Pancreas (tissue), 10 donors: ENCODE results near the gene C10orf105. TPM values are rescaled to one million over a fixed set of nuclear protein-coding genes. Genes with fewer than 3 reads are reported as not detected.

Source experiments
- ATAC-seq, 4 donors: fragments of 200-7000 bp; cut with Tn5 transposase; one replicate each; pipeline versions ENCODE4 v1.8.0 to v1.9.1; 2020; ENCODE audit warnings: mild to moderate bottlenecking in 4 of 4, moderate library complexity in 4 of 4
- DNase-seq, 6 donors: peaks; one replicate each; pipeline ENCODE4 v3.0.0-alpha.2; 2020
- FAIRE-seq: peaks from 2 replicates; lab custom pipeline; 2012; peaks lifted over from hg19 to GRCh38; lab: Jason Lieb, UNC
- H3K27ac ChIP-seq, 4 donors: fragments of 200-600 bp; sonication (generic); 1 replicate in 3 of 4; 2 replicates in 1 of 4; pipeline versions ENCODE4 v1.5.0 to v1.8.0; 2020
- H3K27me3 ChIP-seq, 4 donors: fragments of 200-600 bp; one replicate each; pipeline ENCODE4 v1.8.0; 2021
- H3K36me3 ChIP-seq, 3 donors: fragments of 200-600 bp; sonication (generic) in 1 of 3; one replicate each; pipeline versions ENCODE4 v1.5.0 to v1.8.0; 2020 to 2021
- H3K4me1 ChIP-seq, 3 donors: fragments of 200-600 bp; one replicate each; pipeline ENCODE4 v1.8.0; 2021
- H3K4me3 ChIP-seq, 4 donors: fragments of 200-600 bp; sonication (generic) in 2 of 4; one replicate each; pipeline versions ENCODE4 v1.5.0 to v1.8.0; 2020 to 2021
- H3K9me3 ChIP-seq, 4 donors: fragments of 200-600 bp; one replicate each; pipeline ENCODE4 v1.8.0; 2021
- CTCF ChIP-seq, 4 donors: fragments of 200-600 bp; sonication (generic) in 3 of 4; IDR thresholded peaks; one replicate each; pipeline versions ENCODE4 v1.5.0 to v1.8.0; 2021; ENCODE audit warnings: antibody characterized with exemption in 4 of 4
- WGBS, 2 donors: extraction: QIAGEN DNeasy Blood & Tissue Kit; methylation state at CpG; one replicate each; pipeline ENCODE4 v1.1.7; 2013; 5-methylcytosine and 5-hydroxymethylcytosine counted together
- intact Hi-C, 3 donors: fragments of 100-400 bp; cut with DNase I; formaldehyde crosslinking; loops; one replicate each; pipeline versions ENCODE4 v1.11.1 to v1.14.2; 2022
- polyA plus RNA-seq, 2 donors: library from polyadenylated mRNA; stranded (reverse); fragments of 200-250 nt; gene quantifications; one replicate each; pipeline ENCODE4 v1.2.3, GENCODE V29; 2013
- total RNA-seq, 6 donors: library from RNA; stranded (reverse); fragmentation: NEBNext Ultra II Directional in 4 of 6; extraction: Animal tissue kit (Norgen Biotek cat#: 25700) in 4 of 6; gene quantifications; one replicate each; pipeline versions ENCODE4 v1.2.1 to v1.2.4, GENCODE V29; 2021 to 2023
- donor health status: healthy with polysubstance abuse.
- donor health status: DM: no; HTN: no; CAD: no; lungs with moderate emphysema.
- donor health status: DM: no; HTN: no; CAD: no.
- donor health status: control.
- donor health status: control.
- donor health status: Bipolar disorder and iron deficiency.
- donor health status: DM: yes; HTN: yes; CAD: no.
- donor health status: DM: no; HTN: no; CAD: no.
- donor health status: DM: no; HTN: no; CAD: no.
- donor health status: DM: yes; HTN: yes; CAD: no.

The C10orf105 gene
- total and polyA plus RNA-seq, 8 donors: 0.06 to 0.14 (median 0.08) TPM; not detected in 5

- ATAC-seq: no peak
- whole genome bisulfite sequencing, 2 donors: 74 to 81% methylated on average over 16 of the region's 16 CpGs
- no peak for TF ChIP-seq CTCF (IDR thresholded peaks at IDR 0.05)
Measured at GRCh38 chr10:71671994-71672946, 47.3 kb downstream of the C10orf105 start.

GRCh38 chr10:71667387-71667752, 52.2 kb downstream of the C10orf105 start:
- TF ChIP-seq CTCF (IDR thresholded peaks at IDR 0.05): no peak
- 40 to 47% methylated on average over 5 of the region's 5 CpGs for WGBS, 2 donors
- ATAC-seq (no peak), FAIRE-seq (no peak), DNase-seq (no peak)
- Histone ChIP-seq H3K27ac (no peak overlapping the region), H3K36me3 (no peaks in the 10 kb centered on the region), H3K4me1 (no peaks in the 10 kb centered on the region), H3K27me3 (no peaks in the 10 kb centered on the region), H3K4me3 (no peak overlapping the region), H3K9me3 (no peaks in the 10 kb centered on the region)
- intact Hi-C loops: no loop called here

More at GRCh38 chr10:71671994-71672946, 47.3 kb downstream of the C10orf105 start:
- Histone ChIP-seq H3K36me3 (no peaks in the 10 kb centered on the region), H3K9me3 (no peaks in the 10 kb centered on the region), H3K4me3 (no peak overlapping the region), H3K4me1 (no peaks in the 10 kb centered on the region), H3K27ac (no peak overlapping the region), H3K27me3 (no peaks in the 10 kb centered on the region)
- intact Hi-C loops: no loop called here
- DNase-seq (no peak), FAIRE-seq (no peak)

GRCh38 chr10:71666639-71667386, 52.8 kb downstream of the C10orf105 start:
- H3K9me3 ChIP-seq: no peaks in the 10 kb centered on the region
- no peak for TF ChIP-seq CTCF (IDR thresholded peaks at IDR 0.05)
- no peak for ATAC-seq
- no peak for DNase-seq
- H3K27ac ChIP-seq: no peak overlapping the region
- H3K4me1 ChIP-seq: no peaks in the 10 kb centered on the region
- H3K27me3 ChIP-seq: no peaks in the 10 kb centered on the region
- 46 to 48% methylated on average over 18 of the region's 18 CpGs for WGBS, 2 donors
- no peaks in the 10 kb centered on the region for H3K36me3 ChIP-seq
- no peak for FAIRE-seq
- no peak overlapping the region for H3K4me3 ChIP-seq
- intact Hi-C loops: no loop called here

- FAIRE-seq (no peak), ATAC-seq (no peak)
- WGBS, 2 donors: 56 to 63% methylated on average over 9 of the region's 9 CpGs
Measured at GRCh38 chr10:71665456-71665855, 54.1 kb downstream of the C10orf105 start.

More at GRCh38 chr10:71665456-71665855, 54.1 kb downstream of the C10orf105 start:
- H3K4me3 ChIP-seq: no peak overlapping the region
- intact Hi-C loops: no loop called here
- no peaks in the 10 kb centered on the region for H3K36me3 ChIP-seq
- no peaks in the 10 kb centered on the region for H3K27me3 ChIP-seq
- H3K9me3 ChIP-seq: no peaks in the 10 kb centered on the region
- no peak overlapping the region for H3K27ac ChIP-seq
- no peak for DNase-seq
- no peak for TF ChIP-seq CTCF (IDR thresholded peaks at IDR 0.05)
- no peaks in the 10 kb centered on the region for H3K4me1 ChIP-seq
